Endothelial cell of umbilical vein (primary cell): ENCODE results near the gene AFTPH. TPM values are rescaled to one million over a fixed set of nuclear protein-coding genes. Genes with fewer than 3 reads are reported as not detected.

ENCODE experiments used
- BruUV-seq: library from RNA; stranded (reverse); fragments of 400-500 nt; replicated peaks from 2 replicates; lab custom pipeline; 2021; lab: Mats Ljungman, UMichigan
- CTCF ChIA-PET: fragments of 300-600, 350-600 bp; sonication (Branson Sonifier 250); formaldehyde crosslinking; loops from one replicate; lab custom pipeline; 2021; ENCODE audit warnings: antibody characterized with exemption, inconsistent platforms; lab: Charles Lee
- POLR2A ChIA-PET: fragments of 300-600, 350-600 bp; sonication (Branson Sonifier 250); formaldehyde crosslinking; loops from one replicate; lab custom pipeline; 2021; ENCODE audit warnings: antibody characterized with exemption, inconsistent platforms; lab: Charles Lee
- DNase-seq: peaks from one replicate; pipeline ENCODE4 v3.0.0-alpha.2; 2011; ENCODE audit warnings: low read depth, low spot score
- FAIRE-seq: peaks from 2 replicates; lab custom pipeline; 2011; peaks lifted over from hg19 to GRCh38; lab: Jason Lieb, UNC
- H2AFZ ChIP-seq: 2 replicates; pipeline ENCODE4 v1.6.0; 2012; ENCODE audit warnings: low read depth, low read length, control low read depth, inconsistent platforms
- H3K27ac ChIP-seq: 2 replicates; pipeline ENCODE4 v1.5.1; 2011; ENCODE audit warnings: low read depth, mild to moderate bottlenecking, control low read depth, low read length, moderate library complexity; ENCODE audit not compliant: insufficient read depth
- H3K27me3 ChIP-seq, 2 experiments: 2 replicates each; pipeline versions ENCODE4 v1.6.0 to v1.6.1; 2011; ENCODE audit warnings: low read length in 2 of 2, mixed read lengths in 1 of 2; ENCODE audit not compliant: control insufficient read depth in 2 of 2, insufficient read depth in 2 of 2
- H3K36me3 ChIP-seq, 2 experiments: 2 replicates in 1 of 2; 3 replicates in 1 of 2; pipeline ENCODE4 v1.5.1; 2011; ENCODE audit warnings: low read length in 2 of 2, mild to moderate bottlenecking in 1 of 2, moderate library complexity in 1 of 2; ENCODE audit not compliant: control insufficient read depth in 2 of 2, insufficient read depth in 2 of 2; ENCODE audit errors: extremely low read depth in 1 of 2
- H3K4me1 ChIP-seq: 3 replicates; pipeline ENCODE4 v1.5.1; 2011; ENCODE audit warnings: mild to moderate bottlenecking, low read length; ENCODE audit not compliant: control insufficient read depth, insufficient read depth; ENCODE audit errors: extremely low read depth
- H3K4me2 ChIP-seq: 2 replicates; pipeline ENCODE4 v1.6.1; 2011; ENCODE audit warnings: low read length, control low read depth, mixed read lengths; ENCODE audit not compliant: insufficient read depth
- H3K4me3 ChIP-seq, 3 experiments: fragments of 200-600 bp in 1 of 3; sonication (generic), shearing (Covaris generic) in 1 of 3; replicated peaks in 1 of 3; 2 replicates each; pipeline ENCODE4 v1.5.1; 2011 to 2016; ENCODE audit warnings: control low read depth in 3 of 3, low read length in 3 of 3, mild to moderate bottlenecking in 2 of 3, inconsistent platforms in 1 of 3, low read depth in 1 of 3, moderate library complexity in 1 of 3; ENCODE audit not compliant: insufficient read depth in 1 of 3
- H3K79me2 ChIP-seq: 2 replicates; pipeline ENCODE4 v1.6.0; 2012; ENCODE audit warnings: low read length, inconsistent platforms; ENCODE audit not compliant: control insufficient read depth, insufficient read depth
- H3K9ac ChIP-seq: replicated peaks from 2 replicates; pipeline ENCODE3; 2011; ENCODE audit warnings: low read length, control low read depth; ENCODE audit not compliant: insufficient read depth; ENCODE audit errors: extremely low read depth
- H3K9me1 ChIP-seq: replicated peaks from 3 replicates; pipeline ENCODE4 v1.6.0; 2011; ENCODE audit warnings: mild to moderate bottlenecking, low read length; ENCODE audit not compliant: control insufficient read depth, insufficient read depth; ENCODE audit errors: extremely low read depth
- H3K9me3 ChIP-seq: replicated peaks from 2 replicates; pipeline ENCODE4 v1.5.1; 2012; ENCODE audit warnings: low read length, inconsistent platforms; ENCODE audit not compliant: control insufficient read depth, insufficient read depth
- H4K20me1 ChIP-seq: replicated peaks from 2 replicates; pipeline ENCODE3; 2011; ENCODE audit warnings: mild to moderate bottlenecking, low read length; ENCODE audit not compliant: control insufficient read depth, insufficient read depth; ENCODE audit errors: extremely low read depth
- FOS ChIP-seq: IDR thresholded peaks from 2 replicates; pipeline ENCODE4 v1.6.1; 2011; ENCODE audit warnings: mild to moderate bottlenecking, low read length, moderate library complexity, borderline replicate concordance; ENCODE audit not compliant: insufficient read depth
- JUN ChIP-seq: IDR thresholded peaks from 2 replicates; pipeline ENCODE4 v1.6.1; 2011; ENCODE audit warnings: borderline replicate concordance, low read depth; ENCODE audit not compliant: insufficient read length, insufficient read depth
- MYC ChIP-seq: IDR thresholded peaks from one replicate; pipeline ENCODE4 v1.6.1; 2011; ENCODE audit warnings: mild to moderate bottlenecking, low read depth, low read length
- POLR2A ChIP-seq: IDR thresholded peaks from 2 replicates; pipeline ENCODE4 v1.6.1; 2012; ENCODE audit warnings: low read depth, mild to moderate bottlenecking, control low read depth, low read length
- dilution Hi-C: fragments of 300-500 bp; cut with MboI; formaldehyde crosslinking; loops from one replicate; pipeline ENCODE4 v1.15.0; 2019; ENCODE audit warnings: low sequenced_read_pairs; ENCODE audit not compliant: extremely low pct_ligation_motif_present
- intact Hi-C: fragments of 100-400 bp; cut with micrococcal nuclease; formaldehyde crosslinking; loops from one replicate; pipeline ENCODE4 v1.10.0; 2022
- polyA plus RNA-seq, 4 experiments: library from polyadenylated mRNA; depleted of rRNA in 3 of 4; stranded (reverse) in 3 of 4; unstranded in 1 of 4; fragments of >200 nt; gene quantifications; 2 replicates each; pipeline versions ENCODE4 v1.2.1 to v1.2.3, GENCODE V29; 2011 to 2012; ENCODE audit warnings: missing spikeins in 1 of 4
- total RNA-seq: library from RNA; stranded (reverse); gene quantifications from 2 replicates; pipeline ENCODE4 v1.2.3, GENCODE V29; 2021
- TF ChIP-seq, protein P1 (sequence below): IDR thresholded peaks from 2 replicates; pipeline ENCODE4 v1.6.1; 2011; ENCODE audit not compliant: insufficient read depth, insufficient read length

AFTPH gene
- total and polyA plus RNA-seq, 2 donors (not counting 3 experiments of a cell fraction or from before 2014, with no cell fraction given) = 6.9 to 15.3 TPM

DNA sequence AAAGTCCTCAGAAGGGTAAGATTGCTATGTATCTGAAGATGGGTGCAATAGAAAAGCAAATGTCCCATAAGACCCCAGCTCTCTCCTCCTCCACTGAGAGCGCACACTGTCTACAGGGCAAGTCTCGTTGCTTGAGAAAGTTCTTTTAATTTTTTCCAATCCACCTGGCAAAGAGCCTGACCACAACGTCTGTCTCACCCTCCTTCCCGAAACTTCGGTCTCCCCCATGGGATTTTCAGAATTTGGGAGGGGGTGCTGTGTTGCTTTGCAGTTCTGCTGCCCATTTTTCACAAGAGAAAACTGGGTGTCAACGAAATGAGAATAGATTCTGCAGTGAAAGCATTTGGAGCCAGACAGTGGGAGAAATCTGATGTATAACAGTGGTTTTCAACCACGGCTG lies 89.1 kb downstream of the AFTPH start:
- Histone ChIP-seq H3K79me2 (no peaks in the 10 kb centered on the region), H3K4me1 (no peaks in the 10 kb centered on the region), H3K4me3 (no peak overlapping the region), H3K4me2 (no peak overlapping the region), H3K27me3 (peaks cover 0 to 2% of the 10 kb centered on the region in 2 experiments), H3K36me3 (no peaks in the 10 kb centered on the region), H3K9ac (no peak overlapping the region), H2AFZ (no peak overlapping the region), H3K9me1 (no peaks in the 10 kb centered on the region), H3K27ac (no peak overlapping the region), H4K20me1 (no peaks in the 10 kb centered on the region), H3K9me3 (no peaks in the 10 kb centered on the region)
- dilution Hi-C loops (no loop called here), intact Hi-C loops (no loop called here)
- DNase-seq = no peak
- ChIA-PET POLR2A (no interaction called here), CTCF (interaction anchor here (2.1 kb wide), 1 partner anchor 8 kb away, joined by 7 read pairs; no protein-coding TSS in a partner anchor)
- no peak for TF ChIP-seq FOS
- FAIRE-seq = no peak
- BruUV-seq = no TSS peak

DNA sequence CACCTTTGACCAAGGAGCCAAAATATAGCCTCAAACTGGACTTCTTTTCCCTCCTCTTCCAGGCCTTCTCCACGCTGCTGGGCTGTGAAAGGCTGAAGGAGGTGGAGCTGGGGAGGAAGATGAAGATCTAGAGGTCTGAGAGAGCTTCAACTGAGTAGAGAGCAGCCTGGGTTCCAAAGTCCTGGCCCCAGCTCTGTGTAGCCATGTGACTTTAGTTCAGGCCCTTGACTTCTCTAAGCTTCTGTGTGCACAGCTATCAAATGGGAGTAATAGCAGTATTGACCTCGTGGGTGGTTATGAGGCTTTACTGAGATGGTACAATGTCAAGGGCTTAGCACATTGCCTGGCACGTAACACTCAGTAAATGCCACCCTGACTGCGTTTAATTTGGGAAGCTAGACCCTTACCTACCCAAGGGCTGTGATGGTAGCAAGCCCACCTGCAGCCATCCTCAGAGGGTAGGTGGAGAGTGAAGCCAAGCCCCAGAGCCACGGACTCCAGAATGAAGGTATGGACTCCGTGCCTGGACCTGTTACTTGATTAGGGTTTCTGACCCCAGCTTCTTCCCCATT lies 91.2 kb downstream of the AFTPH start:
- no peak for TF ChIP-seq POLR2A
- TF ChIP-seq, protein P1, sequence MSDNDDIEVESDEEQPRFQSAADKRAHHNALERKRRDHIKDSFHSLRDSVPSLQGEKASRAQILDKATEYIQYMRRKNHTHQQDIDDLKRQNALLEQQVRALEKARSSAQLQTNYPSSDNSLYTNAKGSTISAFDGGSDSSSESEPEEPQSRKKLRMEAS = no peak
- TF ChIP-seq MYC = no peak
- no peak for TF ChIP-seq JUN
- dilution Hi-C loops = no loop called here
- no peaks in the 10 kb centered on the region for H3K9me3 ChIP-seq
- H3K4me2 ChIP-seq = no peak overlapping the region
- no peak overlapping the region for H3K27ac ChIP-seq
- BruUV-seq = no TSS peak
- POLR2A ChIA-PET = interaction anchor here (0.6 kb wide), 1 partner anchor 21 kb away, joined by 3 read pairs; no protein-coding TSS in a partner anchor
- peaks cover 0 to 2% of the 10 kb centered on the region in 2 experiments for H3K27me3 ChIP-seq
- H3K79me2 ChIP-seq = no peaks in the 10 kb centered on the region
- H3K36me3 ChIP-seq = no peaks in the 10 kb centered on the region
- H4K20me1 ChIP-seq = no peaks in the 10 kb centered on the region
- intact Hi-C loops = no loop called here
- no peaks in the 10 kb centered on the region for H3K9me1 ChIP-seq
- DNase-seq (no peak), FAIRE-seq (no peak)
- no peaks in the 10 kb centered on the region for H3K4me1 ChIP-seq
- CTCF ChIA-PET = interaction anchor here (1.1 to 2.4 kb wide), 6 partner anchors 10 to 106 kb away, joined by 3 to 10 read pairs (median 4); no protein-coding TSS in a partner anchor
- no peak overlapping the region for H2AFZ ChIP-seq
- H3K9ac ChIP-seq = no peak overlapping the region
- H3K4me3 ChIP-seq = no peak overlapping the region
